HL-60 (cell line): ENCODE results near the gene CD164L2.
"Not testable (repeated sequence)": the region's sequence is repeated elsewhere in the genome, so short reads cannot be mapped to it uniquely, and the experiment has no call there.

Experiments
- DNase-seq, 2 experiments: peaks; one replicate each; pipeline ENCODE4 v3.0.0-alpha.2; 2010 to 2020; ENCODE audit warnings: low read depth in 1 of 2, low spot score in 1 of 2
- H3K27ac ChIP-seq: fragments of 250-450 bp; sonication (Bioruptor Pico); replicated peaks from 2 replicates; pipeline ENCODE4 v1.5.1; 2020; ENCODE audit warnings: mild to moderate bottlenecking, moderate library complexity
- H3K27me3 ChIP-seq: fragments of 250-450 bp; sonication (Bioruptor Pico); 2 replicates; pipeline ENCODE4 v1.5.1; 2021; ENCODE audit warnings: mild to moderate bottlenecking, moderate library complexity; ENCODE audit not compliant: insufficient read depth, poor library complexity, severe bottlenecking
- H3K4me3 ChIP-seq: replicated peaks from 2 replicates; pipeline ENCODE4 v1.5.1; 2011; ENCODE audit warnings: mild to moderate bottlenecking, control low read depth, low read length; ENCODE audit not compliant: insufficient read depth
- GABPA ChIP-seq: IDR thresholded peaks from 2 replicates; pipeline ENCODE4 v1.6.1; 2012; ENCODE audit warnings: low read depth
- POLR2AphosphoS5 ChIP-seq: IDR thresholded peaks from 2 replicates; pipeline ENCODE4 v1.6.1; 2012; ENCODE audit warnings: low read depth
- SPI1 ChIP-seq: IDR thresholded peaks from 2 replicates; pipeline ENCODE4 v1.6.1; 2012; ENCODE audit warnings: low read depth, mild to moderate bottlenecking, borderline replicate concordance
- TF ChIP-seq, protein P1 (sequence below): IDR thresholded peaks from one replicate; pipeline ENCODE4 v1.5.1; 2011; ENCODE audit warnings: low read length, control low read depth, inconsistent platforms; ENCODE audit not compliant: insufficient read depth
- TF ChIP-seq, protein P2 (sequence below): IDR thresholded peaks from 2 replicates; pipeline ENCODE4 v1.6.1; 2012; ENCODE audit warnings: low read depth; ENCODE audit not compliant: insufficient replicate concordance

CD164L2 gene

DNA sequence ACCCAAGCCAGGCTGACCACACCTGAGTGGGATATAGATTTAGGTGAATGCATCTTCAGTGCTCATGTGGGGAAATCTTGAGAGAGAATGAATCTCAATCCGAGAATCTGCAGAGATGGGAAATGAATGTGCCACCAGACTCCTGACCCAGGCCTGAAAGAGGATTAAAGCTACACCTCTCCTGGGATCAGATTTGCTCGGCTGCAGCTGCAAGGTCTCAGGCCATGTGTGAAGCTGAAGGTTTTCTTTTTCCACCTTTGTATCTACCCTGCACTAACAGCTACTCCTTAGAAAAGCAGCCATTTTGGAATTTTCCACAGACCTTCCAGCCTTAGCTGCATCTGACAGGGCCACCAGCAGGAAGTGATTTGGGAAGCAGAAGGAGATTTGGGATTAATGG is 27.6 kb upstream of the CD164L2 start:
- Histone ChIP-seq H3K27me3 (no peaks in the 10 kb centered on the region), H3K27ac (no peak overlapping the region), H3K4me3 (no peak overlapping the region)
- no peak for DNase-seq
- TF ChIP-seq, protein P1, sequence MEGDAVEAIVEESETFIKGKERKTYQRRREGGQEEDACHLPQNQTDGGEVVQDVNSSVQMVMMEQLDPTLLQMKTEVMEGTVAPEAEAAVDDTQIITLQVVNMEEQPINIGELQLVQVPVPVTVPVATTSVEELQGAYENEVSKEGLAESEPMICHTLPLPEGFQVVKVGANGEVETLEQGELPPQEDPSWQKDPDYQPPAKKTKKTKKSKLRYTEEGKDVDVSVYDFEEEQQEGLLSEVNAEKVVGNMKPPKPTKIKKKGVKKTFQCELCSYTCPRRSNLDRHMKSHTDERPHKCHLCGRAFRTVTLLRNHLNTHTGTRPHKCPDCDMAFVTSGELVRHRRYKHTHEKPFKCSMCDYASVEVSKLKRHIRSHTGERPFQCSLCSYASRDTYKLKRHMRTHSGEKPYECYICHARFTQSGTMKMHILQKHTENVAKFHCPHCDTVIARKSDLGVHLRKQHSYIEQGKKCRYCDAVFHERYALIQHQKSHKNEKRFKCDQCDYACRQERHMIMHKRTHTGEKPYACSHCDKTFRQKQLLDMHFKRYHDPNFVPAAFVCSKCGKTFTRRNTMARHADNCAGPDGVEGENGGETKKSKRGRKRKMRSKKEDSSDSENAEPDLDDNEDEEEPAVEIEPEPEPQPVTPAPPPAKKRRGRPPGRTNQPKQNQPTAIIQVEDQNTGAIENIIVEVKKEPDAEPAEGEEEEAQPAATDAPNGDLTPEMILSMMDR, result no peak
- TF ChIP-seq, protein P2, sequence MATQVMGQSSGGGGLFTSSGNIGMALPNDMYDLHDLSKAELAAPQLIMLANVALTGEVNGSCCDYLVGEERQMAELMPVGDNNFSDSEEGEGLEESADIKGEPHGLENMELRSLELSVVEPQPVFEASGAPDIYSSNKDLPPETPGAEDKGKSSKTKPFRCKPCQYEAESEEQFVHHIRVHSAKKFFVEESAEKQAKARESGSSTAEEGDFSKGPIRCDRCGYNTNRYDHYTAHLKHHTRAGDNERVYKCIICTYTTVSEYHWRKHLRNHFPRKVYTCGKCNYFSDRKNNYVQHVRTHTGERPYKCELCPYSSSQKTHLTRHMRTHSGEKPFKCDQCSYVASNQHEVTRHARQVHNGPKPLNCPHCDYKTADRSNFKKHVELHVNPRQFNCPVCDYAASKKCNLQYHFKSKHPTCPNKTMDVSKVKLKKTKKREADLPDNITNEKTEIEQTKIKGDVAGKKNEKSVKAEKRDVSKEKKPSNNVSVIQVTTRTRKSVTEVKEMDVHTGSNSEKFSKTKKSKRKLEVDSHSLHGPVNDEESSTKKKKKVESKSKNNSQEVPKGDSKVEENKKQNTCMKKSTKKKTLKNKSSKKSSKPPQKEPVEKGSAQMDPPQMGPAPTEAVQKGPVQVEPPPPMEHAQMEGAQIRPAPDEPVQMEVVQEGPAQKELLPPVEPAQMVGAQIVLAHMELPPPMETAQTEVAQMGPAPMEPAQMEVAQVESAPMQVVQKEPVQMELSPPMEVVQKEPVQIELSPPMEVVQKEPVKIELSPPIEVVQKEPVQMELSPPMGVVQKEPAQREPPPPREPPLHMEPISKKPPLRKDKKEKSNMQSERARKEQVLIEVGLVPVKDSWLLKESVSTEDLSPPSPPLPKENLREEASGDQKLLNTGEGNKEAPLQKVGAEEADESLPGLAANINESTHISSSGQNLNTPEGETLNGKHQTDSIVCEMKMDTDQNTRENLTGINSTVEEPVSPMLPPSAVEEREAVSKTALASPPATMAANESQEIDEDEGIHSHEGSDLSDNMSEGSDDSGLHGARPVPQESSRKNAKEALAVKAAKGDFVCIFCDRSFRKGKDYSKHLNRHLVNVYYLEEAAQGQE, result no peak
- no peak for TF ChIP-seq POLR2AphosphoS5
- TF ChIP-seq SPI1, result no peak
- no peak for TF ChIP-seq GABPA

DNA sequence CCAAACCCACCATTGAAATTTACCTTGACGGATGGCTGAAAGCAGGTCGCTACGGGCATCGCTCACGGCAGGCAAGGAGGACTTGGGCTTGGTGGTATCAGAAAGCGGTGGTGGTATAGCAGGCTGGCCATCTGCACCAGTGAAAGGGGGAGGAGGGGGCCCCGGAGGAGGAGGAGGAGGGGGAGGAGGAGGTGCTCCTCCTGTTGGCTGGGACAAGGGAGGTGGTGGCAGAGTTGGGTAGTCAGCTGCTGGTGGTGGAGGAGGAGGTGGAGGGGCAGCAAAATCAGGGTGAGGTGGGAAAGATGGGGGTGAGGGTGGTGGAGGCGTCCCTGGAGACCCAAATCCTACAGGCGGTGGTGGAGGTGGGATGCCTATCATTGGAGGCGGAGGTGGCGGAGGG is 26.5 kb upstream of the CD164L2 start:
- DNase-seq, result no peak
- H3K27ac ChIP-seq, result no peak overlapping the region
- no peak overlapping the region for H3K4me3 ChIP-seq
- no peaks in the 10 kb centered on the region for H3K27me3 ChIP-seq
- TF ChIP-seq, protein P1, result no peak
- TF ChIP-seq, protein P2, result no peak
- TF ChIP-seq GABPA (no peak), SPI1 (no peak), POLR2AphosphoS5 (no peak)

DNA sequence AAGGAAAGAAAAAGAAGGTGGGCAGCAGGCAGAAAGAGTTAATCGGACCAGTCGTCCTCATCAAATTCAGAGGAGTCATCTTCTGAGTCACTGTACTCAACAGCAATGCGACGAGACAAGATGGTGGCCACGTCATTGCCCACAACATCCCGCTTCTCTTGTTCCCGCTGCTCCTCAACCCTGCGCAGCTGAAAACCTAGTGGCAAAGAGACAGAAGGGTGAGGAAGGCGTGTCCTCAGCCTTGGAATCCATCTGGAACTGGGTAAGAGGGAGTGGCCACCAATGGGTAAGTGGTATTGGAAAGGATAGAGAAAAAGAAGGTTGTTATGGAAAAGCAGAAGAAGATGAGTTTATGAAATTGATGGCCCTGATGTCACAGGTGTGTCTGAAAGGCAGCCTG is 25.0 kb upstream of the CD164L2 start:
- Histone ChIP-seq H3K4me3 (no peak overlapping the region), H3K27me3 (no peaks in the 10 kb centered on the region), H3K27ac (no peak overlapping the region)
- DNase-seq, result no peak
- no peak for TF ChIP-seq POLR2AphosphoS5
- no peak for TF ChIP-seq SPI1
- TF ChIP-seq, protein P1, result no peak
- no peak for TF ChIP-seq GABPA
- TF ChIP-seq, protein P2, result no peak

DNA sequence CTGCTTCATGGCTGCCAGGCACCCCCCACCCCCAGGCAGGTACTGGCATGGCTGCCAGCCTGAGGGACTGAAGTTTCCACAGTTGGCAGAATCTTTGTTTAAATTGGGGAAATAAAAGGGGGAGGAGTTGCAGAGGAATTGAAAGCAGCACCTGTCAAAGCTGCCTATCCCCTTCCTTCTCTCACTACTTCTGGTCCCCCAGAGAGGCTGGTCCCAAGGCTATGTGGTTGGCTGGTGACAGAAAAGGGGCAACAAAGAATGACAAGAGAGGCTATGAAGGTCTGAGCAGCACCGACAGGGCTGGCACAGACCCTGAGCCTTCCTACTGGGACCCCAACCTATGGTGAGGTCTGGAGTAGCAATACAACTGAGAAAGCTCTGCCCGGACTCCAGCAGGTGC is 23.7 kb upstream of the CD164L2 start:
- not testable (repeated sequence) for H3K27me3 ChIP-seq, H3K4me3 ChIP-seq, H3K27ac ChIP-seq, DNase-seq
